Mammary epithelial cell (primary cell): ENCODE results near the gene SCAMP4.

Source experiments
- CTCF ChIP-seq, 2 donors: IDR thresholded peaks in 1 of 2; conservative IDR thresholded peaks in 1 of 2; 2 replicates each; pipeline ENCODE4 v1.5.1; 2011 to 2012; ENCODE audit warnings: inconsistent platforms in 2 of 2, low read length in 2 of 2, mild to moderate bottlenecking in 2 of 2, control low read depth in 1 of 2, low read depth in 1 of 2; ENCODE audit not compliant: insufficient read depth in 1 of 2; ENCODE audit errors: extremely low read depth in 1 of 2
- EZH2 ChIP-seq: IDR thresholded peaks from 2 replicates; pipeline ENCODE4 v1.6.1; 2012; ENCODE audit warnings: low read length, inconsistent platforms, borderline replicate concordance

GRCh38 chr19:1856698-1857603 lies 48.2 kb upstream of the SCAMP4 start:
- TF ChIP-seq CTCF (conservative IDR thresholded peaks at IDR 0.05 in 1 of 2, IDR thresholded peaks at IDR 0.05 in 1 of 2; ENCODE audit: extremely low read depth in 1 of 2, insufficient read depth in 1 of 2, low read depth in 1 of 2, low read length in 2 of 2) (no peak), EZH2 (no peak)
